Mucosa of descending colon (tissue), 3 donors: Measurements from ENCODE around the gene GPRC5B. TPM values are rescaled to one million over a fixed set of nuclear protein-coding genes. Genes with fewer than 3 reads are reported as not detected.

Source experiments
- ATAC-seq: fragments of 200-7000 bp; cut with Tn5 transposase; one replicate; pipeline ENCODE4 v1.9.1; 2020; ENCODE audit warnings: mild to moderate bottlenecking, moderate library complexity
- DNase-seq, 3 donors: peaks; one replicate each; pipeline ENCODE4 v3.0.0-alpha.2; 2020
- H3K36me3 ChIP-seq: fragments of 200-600 bp; one replicate; pipeline ENCODE4 v1.8.0; 2021; ENCODE audit warnings: low read depth, mild to moderate bottlenecking
- H3K4me1 ChIP-seq: fragments of 200-600 bp; one replicate; pipeline ENCODE4 v1.8.0; 2021; ENCODE audit warnings: low read depth, mild to moderate bottlenecking
- H3K4me3 ChIP-seq: fragments of 200-600 bp; one replicate; pipeline ENCODE4 v1.8.0; 2021; ENCODE audit warnings: mild to moderate bottlenecking
- H3K9me3 ChIP-seq: fragments of 200-600 bp; one replicate; pipeline ENCODE4 v1.8.0; 2021; ENCODE audit warnings: mild to moderate bottlenecking
- CTCF ChIP-seq: fragments of 200-600 bp; IDR thresholded peaks from one replicate; pipeline ENCODE4 v1.8.0; 2022; ENCODE audit warnings: antibody characterized with exemption, mild to moderate bottlenecking
- intact Hi-C, 2 donors: fragments of 100-400 bp; cut with DNase I in 1 of 2; cut with micrococcal nuclease in 1 of 2; formaldehyde crosslinking; loops; one replicate each; pipeline versions ENCODE4 v1.11.0 to v1.11.1; 2022; cut with DNase I, micrococcal nuclease
- total RNA-seq, 3 donors: library from RNA; stranded (reverse); fragmentation: NEBNext Ultra II Directional in 2 of 3; extraction: Animal tissue kit (Norgen Biotek cat#: 25700) in 2 of 3; gene quantifications; one replicate each; pipeline versions ENCODE4 v1.2.1 to v1.2.4, GENCODE V29; 2021 to 2023
- donor health status: DM: no; HTN: no; CAD: no; lungs with moderate emphysema.
- donor health status: DM: no; HTN: no; CAD: no.
- donor health status: DM: no; HTN: yes; CAD: no.

Gene GPRC5B
- total RNA-seq, 3 donors from 2014 or later, result 2.8 to 14.6 (median 6.2) TPM

- DNase-seq, result peak; percentile 61 to 89 (median 86)
- Histone ChIP-seq H3K36me3 (no peaks in the 10 kb centered on the region), H3K4me1 (peaks cover 16% of the 10 kb centered on the region), H3K4me3 (no peak overlapping the region), H3K9me3 (no peaks in the 10 kb centered on the region)
- peak; percentile 80 for ATAC-seq
- intact Hi-C loops, result loop anchor here (5.0 to 10.0 kb wide), 4 partner anchors 172 to 329 kb away; partner anchors contain the start of genes VPS35L (in 2 of the 2), IQCK (in 1 of the 2) and KNOP1 (in 1 of the 2)
- peak; percentile 98 for TF ChIP-seq CTCF
Observed at GRCh38 chr16:19886073-19886941, 1.7 kb upstream of the GPRC5B start.

GRCh38 chr16:19885451-19886072 is 914 bp upstream of the GPRC5B start:
- peak; percentile 46 for ATAC-seq
- peaks cover 16% of the 10 kb centered on the region for H3K4me1 ChIP-seq
- no peak for TF ChIP-seq CTCF
- H3K36me3 ChIP-seq, result no peaks in the 10 kb centered on the region
- DNase-seq, result peak in 1 of 3 donors; percentile 46
- no peaks in the 10 kb centered on the region for H3K9me3 ChIP-seq
- intact Hi-C loops, result loop anchor here (5.0 to 10.0 kb wide), 4 partner anchors 171 to 328 kb away; partner anchors contain the start of genes VPS35L (in 2 of the 2), IQCK (in 1 of the 2) and KNOP1 (in 1 of the 2)
- H3K4me3 ChIP-seq, result no peak overlapping the region

- intact Hi-C loops, result loop anchor here in 1 of 2 donors (10.0 kb wide), 2 partner anchors 169 to 299 kb away; partner anchors contain the start of genes IQCK and KNOP1
Observed at GRCh38 chr16:19883966-19884485, 622 bp downstream of the GPRC5B start.

GRCh38 chr16:19883296-19883965 is 1.2 kb downstream of the GPRC5B start:
- TF ChIP-seq CTCF, result no peak
- peaks cover 16% of the 10 kb centered on the region for H3K4me1 ChIP-seq
- intact Hi-C loops, result loop anchor here in 1 of 2 donors (10.0 kb wide), 2 partner anchors 169 to 299 kb away; partner anchors contain the start of genes IQCK and KNOP1
- H3K4me3 ChIP-seq, result peak overlapping the region; percentile 14
- H3K36me3 ChIP-seq, result no peaks in the 10 kb centered on the region
- ATAC-seq (peak; percentile 3), DNase-seq (peak in 1 of 3 donors; percentile 33)
- no peaks in the 10 kb centered on the region for H3K9me3 ChIP-seq

More at GRCh38 chr16:19883966-19884485, 622 bp downstream of the GPRC5B start:
- H3K4me3 ChIP-seq, result peak overlapping the region; percentile 14
- no peak for TF ChIP-seq CTCF
- H3K4me1 ChIP-seq, result peaks cover 16% of the 10 kb centered on the region
- ATAC-seq, result no peak
- no peaks in the 10 kb centered on the region for H3K9me3 ChIP-seq
- DNase-seq, result peak in 2 of 3 donors; percentile 40 to 53
- no peaks in the 10 kb centered on the region for H3K36me3 ChIP-seq

GRCh38 chr16:19882646-19883045 is 2.0 kb downstream of the GPRC5B start:
- DNase-seq (no peak), ATAC-seq (no peak)
- Histone ChIP-seq H3K4me1 (peaks cover 16% of the 10 kb centered on the region), H3K36me3 (no peaks in the 10 kb centered on the region), H3K9me3 (no peaks in the 10 kb centered on the region), H3K4me3 (no peak overlapping the region)
- no peak for TF ChIP-seq CTCF
- intact Hi-C loops, result loop anchor here in 1 of 2 donors (10.0 kb wide), 2 partner anchors 168 to 298 kb away; partner anchors contain the start of genes IQCK and KNOP1
